ENCODE data around the gene SMIM45.
A peak's percentile ranks its signal among the peaks of the same experiment; 100 is the strongest.

The SMIM45 gene

DNA sequence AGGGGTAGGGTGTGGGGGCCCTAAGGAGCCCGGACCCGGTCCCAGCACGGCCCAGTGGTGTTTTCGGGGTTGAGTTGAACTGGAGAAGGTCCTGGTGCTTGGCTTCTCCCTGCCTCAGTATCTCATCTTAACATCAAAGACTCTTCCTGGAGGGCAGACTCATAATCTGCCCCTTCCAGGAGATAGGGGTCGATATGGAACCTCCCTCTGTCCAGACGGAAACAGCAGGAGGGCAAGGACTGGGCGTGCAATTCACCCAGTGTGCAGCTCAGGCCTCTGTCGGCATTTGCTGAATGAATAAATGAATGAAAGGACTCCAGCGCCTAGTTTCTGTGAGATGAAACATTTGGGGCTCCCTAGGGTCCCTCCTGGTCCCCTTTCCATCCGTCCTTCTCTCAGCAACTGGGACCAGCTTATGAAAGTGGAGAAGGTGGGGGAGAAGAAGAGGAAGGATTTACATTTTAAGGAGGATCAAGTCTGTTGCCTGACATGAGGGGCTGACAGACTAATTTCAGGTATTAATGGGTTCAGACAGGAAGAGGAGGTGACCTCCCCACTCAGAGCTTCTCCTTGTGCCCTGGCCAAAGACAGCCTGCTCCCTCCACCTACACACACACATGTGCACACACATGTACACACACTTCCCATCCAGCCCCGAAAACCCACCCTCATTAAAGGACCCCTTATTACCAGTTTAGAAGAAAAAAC is 36.0 kb upstream of the SMIM45 start:
- no peak for DNase-seq

- DNase-seq: no peak
Measured at GRCh38 chr22:41916745-41917358, 35.1 kb upstream of the SMIM45 start.

- no peak for DNase-seq
Measured at GRCh38 chr22:41917375-41917902, 34.5 kb upstream of the SMIM45 start.

DNA sequence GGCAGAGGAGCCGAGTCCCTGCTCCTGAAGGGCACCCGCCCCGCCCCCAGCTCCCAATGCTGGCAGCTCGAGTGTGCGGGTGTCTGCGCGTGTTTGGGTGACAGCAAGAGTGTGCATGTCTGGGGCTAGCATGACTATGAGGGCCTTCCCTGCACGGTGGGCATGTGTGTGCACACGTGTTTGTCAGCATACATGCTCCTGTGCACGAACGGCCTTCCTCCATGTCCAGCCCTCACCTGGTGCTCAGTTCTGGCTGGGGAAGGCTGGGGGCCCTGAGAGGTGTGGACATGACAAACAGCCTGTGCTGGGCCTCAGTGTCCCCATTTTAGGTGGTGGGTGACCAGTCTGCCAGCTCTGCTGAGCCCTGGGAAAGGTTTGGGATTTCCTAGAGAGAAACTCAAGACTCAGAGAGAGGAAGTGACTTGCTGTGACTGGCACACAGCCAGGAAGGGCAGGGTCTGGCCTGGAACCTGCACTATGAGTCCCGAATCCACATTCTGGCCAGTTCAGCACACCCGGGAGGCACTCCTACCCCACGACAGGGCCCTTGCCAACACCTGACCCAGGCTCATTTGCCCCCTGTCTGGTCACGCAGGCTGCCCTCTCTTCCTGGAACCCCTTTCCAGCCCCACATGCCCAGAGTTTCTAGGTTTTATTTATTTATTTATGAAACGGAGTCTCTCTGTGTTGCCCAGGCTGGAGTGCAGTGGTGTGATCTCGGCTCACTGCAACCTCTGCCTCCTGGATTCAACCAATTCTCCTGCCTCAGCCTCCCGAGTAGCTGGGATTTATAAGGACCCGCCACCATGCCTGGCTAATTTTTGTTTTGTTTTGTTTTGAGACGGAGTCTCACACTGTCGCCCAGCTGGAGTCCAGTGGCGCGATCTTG is 33.8 kb upstream of the SMIM45 start:
- DNase-seq: no peak

GRCh38 chr22:41919357-41920224 is 32.4 kb upstream of the SMIM45 start:
- peak; percentile 55 for DNase-seq

DNA sequence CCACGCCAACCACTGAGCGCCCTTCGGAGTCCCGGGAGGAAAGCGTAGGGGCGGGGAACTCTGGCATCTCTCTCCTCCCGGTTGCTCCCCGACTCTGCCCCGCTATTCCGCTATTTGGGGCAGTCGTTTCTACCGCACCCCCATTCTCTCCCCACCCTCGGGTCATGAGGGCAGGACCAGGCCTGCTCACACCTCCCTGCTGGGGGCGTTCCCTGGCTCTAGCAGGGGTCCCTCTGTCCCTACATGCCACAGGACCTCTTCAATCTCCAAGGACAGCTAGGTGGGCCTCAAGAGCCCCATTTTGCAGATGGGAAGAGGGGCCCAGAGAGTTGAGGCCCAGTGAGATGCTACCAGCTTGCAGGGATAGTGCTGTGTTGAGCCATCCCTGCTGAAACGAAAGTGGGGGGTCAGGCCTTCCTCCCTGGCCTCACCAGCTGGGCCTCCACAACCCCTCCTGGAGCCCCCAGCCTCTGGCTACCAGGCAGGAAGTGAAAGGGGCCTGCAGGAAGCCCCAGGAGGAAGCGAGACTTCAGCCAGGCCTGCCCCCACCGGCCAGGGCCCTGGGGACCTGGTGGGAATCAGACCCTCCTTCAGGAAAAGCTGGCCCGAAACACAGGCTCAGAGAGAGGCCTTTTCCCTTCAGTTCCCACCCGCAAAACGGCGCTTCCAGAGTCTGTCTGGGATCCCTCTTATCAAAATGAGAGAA is 31.5 kb upstream of the SMIM45 start:
- DNase-seq: no peak

DNA sequence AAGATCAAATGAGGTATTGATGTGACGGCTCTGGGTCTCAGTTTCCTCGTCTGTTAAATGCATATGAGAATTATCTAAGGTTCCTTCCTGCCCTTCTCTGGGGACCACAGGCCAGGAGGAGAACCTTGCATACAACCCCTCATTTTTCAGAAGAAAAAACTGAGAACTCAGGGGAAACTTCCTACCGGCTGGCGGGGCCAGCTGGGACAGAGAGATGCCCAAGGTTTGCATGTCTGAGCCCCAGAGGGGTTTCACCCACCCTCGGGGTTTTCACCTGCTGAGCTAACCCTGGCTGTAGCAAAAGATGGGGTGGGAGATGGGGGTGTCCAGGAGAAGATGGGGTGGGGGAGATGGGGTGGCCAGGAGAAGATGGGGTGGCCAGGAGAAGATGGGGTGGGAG is 29.6 kb upstream of the SMIM45 start:
- DNase-seq: no peak

DNA sequence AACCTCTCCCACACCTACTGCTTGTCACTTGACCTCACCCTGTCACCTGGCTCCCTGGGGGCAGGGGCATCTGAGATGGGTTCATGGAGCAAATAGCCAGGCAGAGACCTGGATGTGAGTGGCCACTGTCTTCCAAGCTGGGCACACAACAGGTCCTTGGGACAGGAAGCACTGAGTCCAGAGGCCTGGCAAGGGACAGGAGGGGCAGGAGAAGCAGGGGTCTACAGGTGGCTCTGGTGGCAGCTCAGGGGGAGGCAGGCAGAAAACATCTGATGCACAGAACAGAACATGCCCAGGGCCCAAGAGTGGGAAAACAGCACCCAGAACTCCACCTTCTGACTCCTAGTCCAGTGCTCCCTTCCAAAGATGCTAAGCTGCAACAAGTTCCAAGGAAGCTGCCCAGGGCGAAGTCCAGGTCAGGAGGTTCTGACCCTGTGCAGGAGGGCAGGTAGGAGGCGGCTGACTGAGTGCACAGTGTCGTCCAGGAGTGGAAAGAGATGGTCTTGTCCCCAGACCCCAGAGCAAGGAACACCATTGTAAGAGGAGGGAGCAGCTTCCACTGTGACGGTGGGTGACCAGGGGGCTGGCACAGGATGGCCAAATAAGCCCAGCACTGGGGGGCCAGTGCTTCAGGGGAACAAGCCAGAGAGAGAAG is 28.9 kb upstream of the SMIM45 start:
- no peak for DNase-seq

- no peak for DNase-seq
Measured at GRCh38 chr22:41923595-41924276, 28.2 kb upstream of the SMIM45 start.

DNA sequence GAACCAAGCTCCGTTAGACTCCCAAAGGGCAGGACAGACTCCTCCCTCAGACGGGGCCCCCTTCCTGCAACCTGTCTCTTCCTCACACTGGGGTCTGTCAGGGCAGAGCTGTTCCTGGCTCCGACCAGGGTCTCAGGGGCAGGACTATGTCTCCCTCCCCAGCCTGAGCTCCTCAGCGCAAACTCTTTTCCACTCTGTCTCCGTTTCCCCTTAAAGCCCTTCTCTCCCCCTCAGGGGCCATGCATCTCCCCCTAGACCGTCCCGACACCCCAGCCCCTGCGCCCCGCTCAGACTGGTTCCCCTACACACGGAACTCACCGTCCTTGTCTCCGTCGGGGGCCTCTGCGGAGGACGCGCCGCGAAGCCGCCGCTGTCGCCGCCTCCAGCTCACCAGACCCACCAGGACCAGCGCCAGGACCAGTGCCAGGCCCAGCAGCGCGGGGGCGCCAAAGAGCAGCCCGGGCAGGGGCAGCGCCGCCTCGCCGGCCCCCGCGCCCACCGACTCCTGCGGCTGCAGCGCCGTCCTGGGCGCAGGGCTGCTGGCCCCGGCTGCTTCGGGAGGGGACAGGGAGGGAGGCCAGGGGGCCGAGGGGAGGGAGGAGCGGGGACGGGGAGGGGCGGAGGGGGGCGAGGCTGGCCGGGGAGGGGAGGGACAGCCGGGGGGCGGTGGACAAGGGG is 26.0 kb upstream of the SMIM45 start:
- peak; percentile 78 for DNase-seq

- no peak for DNase-seq
Measured at GRCh38 chr22:41927813-41928212, 24.1 kb upstream of the SMIM45 start.

- DNase-seq: no peak
Measured at GRCh38 chr22:41928593-41929417, 23.1 kb upstream of the SMIM45 start.

DNA sequence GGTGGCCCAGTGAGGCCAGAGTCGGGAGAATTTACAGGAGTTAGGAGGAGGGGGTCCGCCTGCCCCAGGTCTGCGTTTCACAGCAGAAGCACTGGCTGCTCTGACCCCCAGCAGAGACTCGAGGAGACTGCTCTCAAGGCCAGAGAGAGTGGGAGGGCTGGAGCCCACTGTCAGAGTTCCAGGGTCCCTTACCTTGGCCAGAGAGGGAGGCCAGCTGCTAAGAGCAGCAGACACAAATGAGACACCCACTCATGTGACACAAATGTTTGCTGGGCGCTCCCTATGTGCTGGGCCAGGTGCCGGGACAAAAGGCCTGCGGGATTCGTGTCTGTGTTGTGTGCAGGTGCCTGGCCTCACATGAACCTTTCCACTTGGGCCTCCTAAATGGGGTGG is 22.5 kb upstream of the SMIM45 start:
- DNase-seq: no peak

DNA sequence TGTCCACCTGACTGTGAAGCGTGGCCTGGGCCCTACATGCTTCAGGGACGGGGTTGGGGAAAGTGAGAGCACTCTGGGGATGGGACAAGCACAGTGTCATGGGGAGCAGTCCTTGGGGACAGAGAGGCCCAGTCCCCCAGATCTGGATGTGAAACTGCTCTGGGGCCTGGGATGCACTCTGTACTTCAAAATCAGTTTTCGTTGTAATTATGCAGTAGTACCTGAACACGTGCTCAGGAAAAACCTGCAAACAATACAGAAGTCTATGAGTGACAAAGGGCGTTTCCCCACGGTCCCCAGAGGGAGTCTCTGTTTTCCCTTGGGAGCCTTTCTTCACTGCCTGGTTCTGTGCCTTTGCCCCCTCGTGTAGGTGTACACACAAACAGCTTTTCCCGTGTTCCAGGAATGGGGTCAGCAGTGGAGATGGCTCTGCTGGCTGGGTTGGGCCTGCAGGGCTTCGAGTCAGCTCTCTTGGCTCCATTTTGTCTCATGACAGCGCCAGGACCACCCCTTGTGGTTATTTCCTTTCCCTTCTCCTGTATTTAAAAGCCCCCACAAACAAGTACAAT is 20.2 kb upstream of the SMIM45 start:
- no peak for DNase-seq

DNA sequence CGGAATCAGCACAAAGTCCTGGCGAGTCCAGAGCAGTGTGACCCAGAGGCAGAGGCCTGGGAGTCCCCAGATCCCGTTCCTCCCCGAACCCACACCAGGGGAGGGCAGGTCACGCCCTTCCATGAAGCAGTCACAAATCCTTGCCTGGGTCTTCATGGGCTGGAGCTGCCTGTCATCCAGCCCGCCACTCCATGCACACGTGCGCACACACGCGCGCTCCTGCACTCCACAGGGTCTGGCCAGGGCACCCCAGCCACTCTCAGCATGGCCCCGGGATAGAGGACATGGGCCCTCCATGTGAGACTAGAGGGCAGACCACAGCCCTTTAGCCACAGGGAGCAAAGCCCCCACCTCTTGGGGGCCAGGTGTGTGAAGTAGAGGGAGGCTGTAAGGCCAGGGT is 19.6 kb upstream of the SMIM45 start:
- DNase-seq: no peak

DNA sequence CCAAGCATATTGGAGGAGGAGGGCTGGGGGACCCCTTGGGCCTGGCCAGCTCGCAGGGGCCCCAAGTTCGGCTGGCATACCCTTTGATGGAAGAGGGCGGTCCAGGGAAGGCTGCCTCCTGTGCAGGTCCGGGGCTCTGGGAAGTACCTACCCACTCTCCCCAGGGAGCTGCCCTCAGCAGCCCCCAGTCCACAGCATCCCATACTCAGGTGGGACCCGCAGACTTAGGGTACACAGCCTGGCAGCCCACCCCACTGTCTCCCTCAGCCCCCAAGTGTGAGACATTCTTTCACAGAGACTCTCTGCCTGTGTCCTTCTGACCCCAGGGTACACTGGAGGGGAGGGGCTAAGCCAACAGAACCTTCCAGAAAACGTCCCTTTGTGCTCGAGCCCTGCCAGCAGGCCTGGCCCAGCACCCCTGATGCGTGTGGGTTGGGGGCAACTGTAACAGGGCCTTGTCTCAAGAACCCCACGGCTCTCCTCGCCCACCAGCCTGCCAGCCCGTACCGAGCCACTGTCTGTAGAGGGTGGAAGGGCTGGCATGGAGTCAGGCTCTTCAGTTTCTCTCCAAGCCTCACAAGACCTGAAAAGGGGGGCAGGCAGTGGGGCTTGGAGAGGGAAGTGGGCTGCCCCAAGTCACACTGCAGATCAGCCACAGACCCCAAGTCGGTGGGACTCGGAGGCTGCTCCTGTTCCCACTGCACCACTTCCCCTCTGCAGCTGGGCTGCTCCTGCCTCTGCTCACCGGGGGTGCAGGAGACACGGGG is 18.4 kb upstream of the SMIM45 start:
- no peak for DNase-seq

DNA sequence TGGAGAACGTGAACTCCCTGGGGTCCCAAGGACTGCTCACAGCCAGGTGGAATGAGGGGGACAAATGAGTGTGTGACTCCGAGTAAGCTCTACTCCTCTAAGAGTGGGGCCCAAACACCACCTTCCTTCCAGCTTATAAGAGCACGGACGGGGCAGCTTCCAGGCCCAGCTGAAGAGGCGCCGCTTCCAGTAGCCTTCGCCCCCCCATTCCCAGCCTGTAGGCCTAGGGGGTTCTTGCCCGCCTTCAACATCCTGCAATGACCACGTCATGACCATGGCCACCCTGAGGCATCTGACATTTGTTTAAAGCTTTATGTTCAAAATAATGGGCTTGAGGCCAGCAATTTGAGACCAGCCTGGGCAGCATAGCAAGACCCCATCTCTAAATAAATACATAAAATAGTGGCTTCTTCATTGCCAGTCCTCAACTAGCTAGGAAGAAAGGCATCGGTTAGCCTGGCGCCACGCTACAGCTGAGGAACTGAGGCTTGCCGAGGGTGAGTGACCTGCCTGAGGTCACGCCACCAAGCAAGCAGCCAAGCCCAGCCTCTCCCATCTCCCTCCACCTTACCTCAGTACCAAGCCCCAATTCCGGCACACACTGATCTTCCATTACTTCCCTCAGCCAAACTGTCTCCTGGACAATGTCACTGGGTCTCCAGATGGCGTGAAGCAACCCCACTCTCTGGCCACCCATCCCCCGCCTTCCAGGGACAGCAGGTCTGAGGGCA is 17.5 kb upstream of the SMIM45 start:
- no peak for DNase-seq

DNA sequence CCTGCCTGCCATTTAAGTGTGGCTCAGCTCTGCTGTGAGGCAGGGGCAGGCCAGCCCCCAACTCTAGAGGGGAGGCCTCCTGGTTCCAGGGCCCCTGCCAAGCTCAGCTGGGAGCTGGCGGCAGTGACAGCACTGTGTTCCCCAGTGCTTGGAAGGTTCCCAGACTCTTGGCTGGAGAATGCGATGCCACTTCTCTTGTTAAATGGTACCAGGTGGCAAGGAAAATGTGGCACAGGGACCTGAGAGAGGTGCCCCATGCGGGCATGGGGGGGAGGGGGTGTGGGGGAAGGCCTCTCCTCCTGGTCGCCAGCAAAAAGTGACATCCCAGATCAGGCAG is 17.0 kb upstream of the SMIM45 start:
- no peak for DNase-seq
